Raji (cell line): ENCODE results near the gene COL4A1.

ENCODE experiments used
- POLR2A ChIP-seq: IDR thresholded peaks from 2 replicates; pipeline ENCODE4 v1.6.1; 2011; ENCODE audit warnings: low read depth, low read length, control low read depth; ENCODE audit not compliant: insufficient read depth

COL4A1 gene

GRCh38 chr13:110306960-110307766, at the start of gene COL4A1, which contains the start of gene COL4A2:
COL4A1 (minus strand) TSS chr13:110307157; CDS start chr13:110307027, 130 bp downstream.
COL4A2 (plus strand) TSS chr13:110307284; CDS start chr13:110307904, 620 bp downstream.
- no peak for TF ChIP-seq POLR2A

DNA sequence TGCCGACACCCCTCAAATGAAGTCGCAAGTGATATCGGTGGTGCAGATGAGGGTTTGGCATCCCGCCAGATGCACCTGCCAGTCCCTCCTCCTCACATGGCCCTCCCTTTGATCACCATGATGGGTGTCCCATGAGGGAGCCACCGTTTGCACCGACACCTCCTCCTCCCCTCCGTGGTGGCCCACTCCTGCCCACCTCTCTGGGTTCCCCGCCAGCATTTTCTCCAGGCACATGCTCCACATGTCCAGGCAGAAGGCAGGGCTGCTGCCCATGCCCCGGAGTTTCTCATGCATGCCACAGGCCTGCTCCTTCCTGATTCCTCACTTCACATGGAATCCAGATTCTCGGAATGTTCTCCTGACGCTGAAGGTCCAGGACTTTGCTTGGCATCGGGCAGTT, 49.4 kb upstream of the COL4A1 start:
- no peak for TF ChIP-seq POLR2A

DNA sequence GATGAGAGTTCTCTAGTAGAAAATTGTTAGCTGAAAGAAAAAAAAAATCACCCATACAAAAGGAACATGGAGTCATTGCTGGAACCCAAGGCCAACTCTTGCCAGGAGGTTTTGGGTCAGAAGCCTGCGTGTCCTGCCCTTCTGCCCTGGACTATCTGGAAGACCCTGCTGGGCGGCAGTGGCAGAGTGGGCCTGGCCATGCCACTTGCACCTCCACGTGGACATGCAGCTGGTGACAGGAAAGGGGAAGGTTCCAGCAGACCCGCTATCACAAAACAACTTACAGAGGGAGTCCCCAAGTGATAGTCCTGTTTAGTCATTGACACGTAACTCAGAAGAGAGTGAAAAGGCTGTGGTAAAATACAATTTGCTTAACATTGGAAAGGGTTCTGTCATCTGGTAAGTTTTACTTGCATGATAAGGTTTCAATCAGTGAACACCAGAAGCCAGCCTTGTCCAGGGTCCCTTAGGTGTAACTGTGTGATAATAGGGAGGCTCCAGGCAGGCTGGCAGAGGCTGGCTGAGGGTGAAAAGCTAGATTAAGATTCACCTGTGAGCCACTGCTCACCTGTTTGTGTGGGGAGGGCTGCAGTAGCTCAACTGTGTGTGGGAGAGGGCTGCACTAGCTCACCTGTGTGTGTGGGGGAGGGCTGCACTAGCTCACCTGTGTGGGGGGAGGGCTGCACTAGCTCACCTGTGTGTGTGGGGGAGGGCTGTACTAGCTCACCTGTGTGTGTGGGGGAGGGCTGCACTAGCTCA, 47.9 kb upstream of the COL4A1 start:
- no peak for TF ChIP-seq POLR2A

GRCh38 chr13:110354123-110354627, 47.2 kb upstream of the COL4A1 start:
- TF ChIP-seq POLR2A = no peak

DNA sequence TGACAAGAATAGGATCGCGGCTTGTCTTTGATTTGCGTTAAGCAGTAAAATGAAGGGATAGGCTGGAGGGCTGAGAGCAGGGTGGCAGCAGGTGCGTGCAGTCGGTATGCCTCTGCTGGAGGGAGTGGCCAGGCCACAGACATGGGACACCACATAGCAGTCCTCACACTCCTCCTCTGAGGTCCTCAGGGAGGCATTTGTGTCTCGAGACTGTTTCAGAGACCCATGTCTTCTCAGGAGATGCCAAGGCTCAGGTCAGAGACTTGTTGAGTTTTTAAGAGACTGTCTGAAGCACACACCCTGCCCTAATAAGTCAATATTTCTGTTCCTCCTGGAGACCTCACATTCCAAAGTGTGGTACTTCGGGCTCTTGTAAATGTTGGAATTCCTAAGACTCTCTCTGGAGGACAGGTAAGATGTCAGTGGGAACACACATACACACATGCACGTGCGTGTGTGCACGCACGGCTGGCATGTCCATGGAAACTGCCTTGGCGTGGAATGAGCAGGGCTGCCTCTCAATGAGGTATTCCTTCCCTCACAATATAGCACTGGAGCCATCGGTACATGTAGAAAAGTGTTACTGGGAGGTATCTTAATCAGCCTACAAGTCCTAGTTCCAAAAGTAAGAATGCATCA, 46.5 kb upstream of the COL4A1 start:
- TF ChIP-seq POLR2A = no peak

DNA sequence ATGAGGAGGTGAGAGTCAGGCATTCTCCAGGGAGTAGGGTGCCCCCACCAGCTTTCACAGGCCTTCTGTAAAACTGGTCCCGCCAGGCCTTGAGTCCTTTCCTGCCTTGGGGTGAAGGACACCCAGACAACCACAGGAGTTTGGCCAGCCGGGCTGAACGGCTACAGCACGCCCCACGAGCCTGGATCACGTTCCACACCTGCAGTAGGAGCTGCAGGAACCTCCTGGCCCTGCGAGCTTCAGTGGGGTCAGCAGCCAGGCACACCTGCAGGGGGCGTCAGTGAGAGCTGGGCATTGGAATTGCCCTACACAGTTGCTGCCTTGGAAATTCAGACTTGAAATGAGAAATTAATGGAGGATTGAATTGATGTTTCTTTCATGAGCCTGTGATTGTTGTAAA, 45.8 kb upstream of the COL4A1 start:
- TF ChIP-seq POLR2A = no peak

DNA sequence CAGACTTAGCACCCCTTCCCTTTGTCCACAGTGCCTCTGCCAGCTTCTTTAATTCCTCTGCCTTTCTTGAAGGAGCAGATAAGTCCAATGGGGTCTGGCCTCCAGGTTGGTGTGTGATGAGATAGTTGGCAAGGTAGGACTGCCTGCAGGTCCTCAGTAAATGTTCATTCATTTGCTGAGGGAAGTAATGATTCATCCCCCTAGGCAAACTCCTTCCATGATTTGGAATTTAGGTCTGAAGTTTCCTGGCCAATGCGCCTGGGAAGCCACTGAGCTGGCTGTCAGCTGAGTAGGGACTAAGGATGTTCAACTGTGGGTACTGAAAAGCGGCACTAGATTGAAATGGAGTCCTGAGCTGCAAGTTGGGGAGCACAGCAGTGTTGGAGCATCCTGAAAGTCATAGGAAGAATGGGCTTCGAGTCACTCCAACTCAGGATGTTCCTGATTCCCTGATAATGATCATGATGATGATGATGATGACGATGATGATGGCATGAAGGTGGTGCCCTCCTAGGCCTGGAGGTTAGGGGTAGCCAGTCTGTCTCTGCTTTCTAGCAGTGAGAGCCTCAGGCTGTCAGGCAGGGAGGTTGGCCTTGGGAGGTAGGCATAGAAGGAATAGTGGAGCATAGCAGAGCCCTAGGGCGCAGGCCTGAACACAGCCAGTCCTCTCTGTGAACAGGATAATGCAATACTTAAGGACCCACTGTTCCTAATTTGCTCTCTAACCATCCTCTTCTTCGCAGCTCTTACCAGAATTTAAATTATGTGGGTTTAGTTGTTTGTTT, 44.9 kb upstream of the COL4A1 start:
- TF ChIP-seq POLR2A = no peak

DNA sequence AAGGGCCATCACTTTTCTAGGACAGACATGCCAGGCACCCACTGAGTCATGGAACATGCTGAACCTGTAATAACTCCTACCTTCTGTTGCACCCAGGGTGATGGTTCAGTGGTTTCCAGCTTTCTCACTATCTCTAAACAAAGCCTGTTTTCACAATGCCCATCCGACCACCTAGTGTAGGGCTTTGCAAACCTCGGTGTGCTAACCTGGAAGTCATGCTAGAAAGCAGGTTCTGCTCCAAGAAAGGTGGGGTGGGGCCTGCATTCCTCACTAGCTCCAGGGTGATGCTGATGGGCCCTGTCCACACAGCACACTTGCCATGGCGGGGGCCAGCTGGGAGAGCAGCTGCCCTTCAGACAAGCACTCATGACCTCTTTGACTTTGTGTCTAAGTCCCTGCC, 43.6 kb upstream of the COL4A1 start:
- no peak for TF ChIP-seq POLR2A

DNA sequence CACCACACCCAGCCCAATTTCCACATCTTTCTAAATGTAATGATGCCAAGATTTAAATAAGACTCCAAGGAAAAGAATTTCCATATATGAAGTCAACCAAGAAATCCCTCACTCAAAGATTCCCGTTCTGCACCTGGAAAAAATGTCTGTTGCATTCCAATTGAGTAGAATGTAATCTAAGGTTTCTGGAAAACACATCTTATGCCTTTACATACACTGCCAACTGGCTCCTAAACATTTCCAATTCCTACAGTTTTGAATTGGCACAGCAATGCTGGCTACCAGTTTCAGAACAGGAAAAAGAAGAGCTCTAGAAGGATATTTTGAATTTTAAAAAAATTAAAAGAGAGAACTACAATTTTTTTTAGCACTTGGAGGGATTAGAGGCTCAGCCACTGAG, 43.1 kb upstream of the COL4A1 start:
- no peak for TF ChIP-seq POLR2A

DNA sequence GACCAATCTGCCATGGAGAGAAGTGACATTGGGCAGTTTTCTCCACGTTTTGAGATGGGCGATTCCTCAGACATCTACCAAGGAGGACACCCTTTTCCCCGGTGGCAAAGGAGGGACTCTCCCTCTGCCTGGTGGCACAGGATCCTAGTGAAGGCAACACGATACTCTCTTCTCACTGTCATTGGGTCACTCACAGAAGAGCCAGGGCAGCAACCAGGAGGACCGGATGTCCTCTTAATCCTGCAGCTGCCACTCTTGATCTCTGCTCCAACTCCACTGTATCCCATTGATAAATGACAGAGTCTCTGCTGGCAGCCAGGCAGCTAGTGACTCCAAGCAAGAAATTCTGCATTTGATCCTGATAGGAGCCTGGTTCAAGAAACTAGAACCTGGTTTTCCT, 42.3 kb upstream of the COL4A1 start:
- no peak for TF ChIP-seq POLR2A

DNA sequence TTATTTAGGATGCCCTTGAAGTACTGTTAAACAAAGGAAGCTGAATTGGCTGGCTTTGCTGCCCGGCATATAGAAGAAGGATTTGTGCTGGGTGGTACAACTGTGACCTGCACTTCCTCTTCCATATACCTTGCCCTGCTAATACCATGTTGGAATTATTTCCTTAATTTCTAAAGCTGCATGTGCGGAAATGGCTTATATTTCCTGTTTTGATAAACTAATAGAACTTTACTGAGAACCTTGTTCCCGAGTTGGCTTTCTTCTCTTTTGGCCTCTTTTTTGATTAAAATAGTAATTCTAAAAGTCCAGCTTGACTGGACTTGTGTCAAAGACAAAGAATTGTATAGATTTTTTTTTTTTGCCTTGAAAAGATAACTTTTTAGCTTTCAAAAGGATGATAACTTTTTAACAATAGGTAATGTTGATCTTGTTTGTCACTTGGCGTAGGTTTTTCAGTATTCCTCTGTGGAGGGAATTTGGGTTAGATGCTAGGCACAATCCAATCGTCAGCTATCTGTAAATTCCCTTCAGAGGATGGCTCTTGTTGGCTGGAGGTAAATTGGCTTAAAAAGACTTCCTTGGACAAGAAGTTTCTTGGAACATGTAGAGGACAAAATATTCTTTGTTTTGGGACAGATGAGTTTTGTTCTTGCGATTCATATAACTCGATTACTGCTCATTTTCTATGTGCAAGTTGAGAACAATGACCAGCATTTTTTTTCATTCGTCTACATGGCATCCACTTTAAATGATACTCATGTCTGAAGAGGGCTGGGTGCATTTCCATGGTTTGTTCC, 41.5 kb upstream of the COL4A1 start:
- no peak for TF ChIP-seq POLR2A

DNA sequence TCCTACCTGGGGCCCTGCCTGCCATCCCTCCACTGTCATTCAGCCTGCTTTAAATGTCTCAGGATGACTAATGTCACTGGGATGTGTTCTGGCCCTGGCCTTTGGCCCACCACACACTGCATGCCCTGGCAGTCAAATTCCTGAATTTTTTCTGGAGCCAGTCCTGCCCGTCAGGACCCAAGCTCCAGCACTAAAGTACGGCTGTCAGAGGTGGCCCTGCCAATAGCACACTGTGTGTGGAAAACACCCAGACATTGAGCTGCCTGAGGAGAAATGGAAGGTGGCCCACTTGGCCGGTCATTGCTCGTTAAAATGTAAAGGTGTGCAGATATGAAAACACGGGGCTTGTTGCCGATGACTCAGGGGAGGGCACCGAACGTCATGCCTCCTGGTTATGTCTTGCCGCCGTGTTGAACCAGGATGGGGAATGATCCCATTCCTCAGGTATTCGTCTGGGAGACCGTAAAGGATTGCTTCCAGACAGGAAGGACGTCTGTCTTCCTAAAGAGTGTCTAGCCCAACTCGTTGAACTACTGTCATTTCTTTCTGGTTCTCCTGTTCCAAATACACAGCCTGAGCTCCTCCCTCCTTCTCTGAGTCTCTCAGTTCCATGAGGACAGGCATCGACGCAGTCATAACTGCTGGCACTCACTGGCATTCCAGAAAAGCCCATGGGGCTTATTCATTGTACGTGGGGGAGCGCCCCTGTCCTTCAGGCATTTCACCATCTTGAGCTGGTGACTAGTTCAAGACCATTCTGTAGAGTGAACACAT, 40.8 kb upstream of the COL4A1 start:
- TF ChIP-seq POLR2A = no peak

GRCh38 chr13:110347088-110347487, 40.1 kb upstream of the COL4A1 start:
- TF ChIP-seq POLR2A = no peak
